H9 (cell line): Measurements from ENCODE around the gene AFF1. TPM values are rescaled to one million over a fixed set of nuclear protein-coding genes. Genes with fewer than 3 reads are reported as not detected.

ENCODE experiments used
- DNase-seq: peaks from one replicate; pipeline ENCODE4 v3.0.0-alpha.2; 2017
- H2AFZ ChIP-seq: one replicate; pipeline ENCODE4 v1.6.1; 2013; ENCODE audit warnings: mild to moderate bottlenecking, low read length, control low read depth, moderate library complexity
- H2AK5ac ChIP-seq: 2 replicates; pipeline ENCODE4 v1.6.1; 2013; ENCODE audit warnings: low read length, control low read depth, mixed read lengths; ENCODE audit not compliant: insufficient read length
- H2BK120ac ChIP-seq: one replicate; pipeline ENCODE4 v1.6.1; 2013; ENCODE audit warnings: low read depth, mild to moderate bottlenecking, low read length, control low read depth, inconsistent platforms; ENCODE audit not compliant: poor library complexity, severe bottlenecking
- H2BK12ac ChIP-seq: 2 replicates; pipeline ENCODE4 v1.6.1; 2013; ENCODE audit warnings: low read length, control low read depth, mixed read lengths, low read depth; ENCODE audit not compliant: insufficient read length
- H2BK15ac ChIP-seq: 2 replicates; pipeline ENCODE4 v1.6.1; 2013; ENCODE audit warnings: low read depth, low read length, control low read depth
- H2BK20ac ChIP-seq: one replicate; pipeline ENCODE4 v1.6.1; 2013; ENCODE audit warnings: low read depth, mild to moderate bottlenecking, low read length, control low read depth, inconsistent platforms; ENCODE audit not compliant: poor library complexity, severe bottlenecking
- H2BK5ac ChIP-seq: 2 replicates; pipeline ENCODE4 v1.6.1; 2013; ENCODE audit warnings: low read length, control low read depth, mixed read lengths; ENCODE audit not compliant: insufficient read length
- H3K14ac ChIP-seq: 2 replicates; pipeline ENCODE4 v1.6.1; 2013; ENCODE audit warnings: low read length, control low read depth; ENCODE audit not compliant: insufficient read depth
- H3K18ac ChIP-seq: 2 replicates; pipeline ENCODE4 v1.6.1; 2013; ENCODE audit warnings: low read depth, mild to moderate bottlenecking, mixed read lengths, low read length, control low read depth; ENCODE audit not compliant: insufficient read length
- H3K23ac ChIP-seq: 2 replicates; pipeline ENCODE4 v1.6.1; 2013; ENCODE audit warnings: low read length, control low read depth, mixed read lengths, low read depth; ENCODE audit not compliant: insufficient read length
- H3K23me2 ChIP-seq: 2 replicates; pipeline ENCODE4 v1.6.1; 2013; ENCODE audit warnings: low read depth, mild to moderate bottlenecking, mixed read lengths, low read length, control low read depth; ENCODE audit not compliant: insufficient read length, poor library complexity, severe bottlenecking
- H3K27ac ChIP-seq: 2 replicates; pipeline ENCODE4 v1.5.1; 2013; ENCODE audit warnings: low read length, control low read depth, mixed read lengths, low read depth; ENCODE audit not compliant: insufficient read length
- H3K27me3 ChIP-seq: 2 replicates; pipeline ENCODE4 v1.6.1; 2013; ENCODE audit warnings: low read length, control low read depth, inconsistent platforms; ENCODE audit not compliant: insufficient read depth
- H3K4ac ChIP-seq: 2 replicates; pipeline ENCODE4 v1.6.1; 2013; ENCODE audit warnings: low read depth, mild to moderate bottlenecking, control low read depth, inconsistent platforms, low read length, moderate library complexity
- H3K4me1 ChIP-seq: 2 replicates; pipeline ENCODE4 v1.6.1; 2013; ENCODE audit warnings: low read length, control low read depth, inconsistent platforms; ENCODE audit not compliant: insufficient read depth
- H3K4me2 ChIP-seq: 2 replicates; pipeline ENCODE4 v1.6.1; 2013; ENCODE audit warnings: low read length, control low read depth, mixed read lengths; ENCODE audit not compliant: insufficient read length, insufficient read depth
- H3K56ac ChIP-seq: 2 replicates; pipeline ENCODE4 v1.6.1; 2013; ENCODE audit warnings: low read depth, mild to moderate bottlenecking, mixed read lengths, low read length, control low read depth; ENCODE audit not compliant: insufficient read length
- H3K79me1 ChIP-seq: 2 replicates; pipeline ENCODE4 v1.6.1; 2013; ENCODE audit warnings: low read depth, mild to moderate bottlenecking, moderate library complexity, low read length, control low read depth, inconsistent platforms; ENCODE audit not compliant: insufficient read depth, poor library complexity, severe bottlenecking
- H3K79me2 ChIP-seq: 2 replicates; pipeline ENCODE4 v1.6.1; 2013; ENCODE audit warnings: low read length, control low read depth, inconsistent platforms; ENCODE audit not compliant: insufficient read depth
- H3K9ac ChIP-seq: 2 replicates; pipeline ENCODE4 v1.6.1; 2013; ENCODE audit warnings: low read length, control low read depth, mixed read lengths; ENCODE audit not compliant: insufficient read length; ENCODE audit errors: extremely low read depth
- H3K9me3 ChIP-seq: one replicate; pipeline ENCODE4 v1.6.1; 2013; ENCODE audit warnings: low read depth, low read length, inconsistent platforms; ENCODE audit not compliant: control insufficient read depth
- H3T11ph ChIP-seq: one replicate; pipeline ENCODE4 v1.6.1; 2013; ENCODE audit warnings: mild to moderate bottlenecking, low read length, control low read depth, inconsistent platforms
- H4K20me1 ChIP-seq: one replicate; pipeline ENCODE4 v1.6.1; 2013; ENCODE audit not compliant: control insufficient read depth, insufficient read length, insufficient read depth
- H4K5ac ChIP-seq: 2 replicates; pipeline ENCODE4 v1.6.1; 2013; ENCODE audit warnings: low read depth, mild to moderate bottlenecking, mixed read lengths, low read length, control low read depth; ENCODE audit not compliant: insufficient read length
- H4K8ac ChIP-seq: replicated peaks from 2 replicates; pipeline ENCODE4 v1.6.1; 2013; ENCODE audit warnings: low read length, control low read depth, mixed read lengths, low read depth; ENCODE audit not compliant: insufficient read length
- H4K91ac ChIP-seq: 2 replicates; pipeline ENCODE4 v1.6.1; 2013; ENCODE audit warnings: low read depth, mild to moderate bottlenecking, moderate library complexity, mixed read lengths, low read length, control low read depth; ENCODE audit not compliant: insufficient read length
- H3K27ac Mint-ChIP-seq, 3 experiments: 2 replicates in 2 of 3; 3 replicates in 1 of 3; pipeline ENCODE4 v1.8.0; 2020 to 2021; ENCODE audit warnings: mixed read lengths in 3 of 3, mild to moderate bottlenecking in 1 of 3, moderate library complexity in 1 of 3
- H3K27me3 Mint-ChIP-seq: 2 replicates; pipeline ENCODE4 v1.8.0; 2021; ENCODE audit warnings: low read depth, mild to moderate bottlenecking, moderate library complexity, mixed read lengths
- H3K36me3 Mint-ChIP-seq, 3 experiments: 2 replicates in 2 of 3; 3 replicates in 1 of 3; pipeline ENCODE4 v1.8.0; 2020 to 2021; ENCODE audit warnings: low read depth in 3 of 3, mixed read lengths in 3 of 3; ENCODE audit not compliant: insufficient read depth in 1 of 3
- H3K4me1 Mint-ChIP-seq, 2 experiments: 2 replicates each; pipeline ENCODE4 v1.8.0; 2020; ENCODE audit warnings: mixed read lengths in 2 of 2
- H3K4me3 Mint-ChIP-seq, 2 experiments: 2 replicates in 1 of 2; 3 replicates in 1 of 2; pipeline ENCODE4 v1.8.0; 2020 to 2021; ENCODE audit warnings: mild to moderate bottlenecking in 2 of 2, mixed read lengths in 2 of 2, moderate library complexity in 1 of 2
- H3K9me3 Mint-ChIP-seq, 2 experiments: 2 replicates in 1 of 2; 3 replicates in 1 of 2; pipeline ENCODE4 v1.8.0; 2020; ENCODE audit warnings: mild to moderate bottlenecking in 2 of 2, mixed read lengths in 2 of 2, moderate library complexity in 1 of 2
- WGBS: extraction: QIAGEN DNeasy Blood & Tissue Kit; methylation state at CpG from one replicate; pipeline ENCODE4 v1.1.7; 2013; ENCODE audit warnings: missing lambda C conversion rate, low lambda C conversion rate, mixed read lengths; ENCODE audit not compliant: insufficient read length; ENCODE audit errors: extremely low coverage; 5-methylcytosine and 5-hydroxymethylcytosine counted together
- total RNA-seq: library from RNA; stranded (reverse); gene quantifications from 2 replicates; pipeline ENCODE4 v1.2.1, GENCODE V29; 2021
- TF ChIP-seq, protein P1 (sequence below): fragments of 200-600 bp; sonication (generic); conservative IDR thresholded peaks from 3 replicates; pipeline ENCODE4 v1.8.0; 2021; ENCODE audit warnings: antibody characterized with exemption, mild to moderate bottlenecking

AFF1 gene
- total RNA-seq, 1 experiment from 2014 or later = 74.5 TPM

GRCh38 chr4:87100168-87100567 is 165.4 kb downstream of the AFF1 start:
- Histone ChIP-seq H3K27me3 (no peaks in the 10 kb centered on the region), H3K4ac (no peak overlapping the region), H4K8ac (no peak overlapping the region), H3K23ac (no peak overlapping the region), H2BK12ac (no peak overlapping the region), H3K4me1 (peaks cover 4% of the 10 kb centered on the region; the same call in 1 of the 2 replicates), H3K9ac (no peak overlapping the region), H3T11ph (no peak overlapping the region), H3K79me1 (no peaks in the 10 kb centered on the region), H3K14ac (no peak overlapping the region), H3K23me2 (no peaks in the 10 kb centered on the region), H4K91ac (no peak overlapping the region), H3K79me2 (no peaks in the 10 kb centered on the region), H4K5ac (no peak overlapping the region), H3K4me2 (no peak overlapping the region), H2BK20ac (no peak overlapping the region), H2BK120ac (no peak overlapping the region), H2BK5ac (no peak overlapping the region), H4K20me1 (peaks cover 2% of the 10 kb centered on the region), H3K9me3 (no peaks in the 10 kb centered on the region), H3K18ac (no peak overlapping the region), H3K56ac (no peak overlapping the region), H2BK15ac (no peak overlapping the region), H3K27ac (no peak overlapping the region), H2AK5ac (no peak overlapping the region), H2AFZ (no peak overlapping the region)
- TF ChIP-seq, protein P1, sequence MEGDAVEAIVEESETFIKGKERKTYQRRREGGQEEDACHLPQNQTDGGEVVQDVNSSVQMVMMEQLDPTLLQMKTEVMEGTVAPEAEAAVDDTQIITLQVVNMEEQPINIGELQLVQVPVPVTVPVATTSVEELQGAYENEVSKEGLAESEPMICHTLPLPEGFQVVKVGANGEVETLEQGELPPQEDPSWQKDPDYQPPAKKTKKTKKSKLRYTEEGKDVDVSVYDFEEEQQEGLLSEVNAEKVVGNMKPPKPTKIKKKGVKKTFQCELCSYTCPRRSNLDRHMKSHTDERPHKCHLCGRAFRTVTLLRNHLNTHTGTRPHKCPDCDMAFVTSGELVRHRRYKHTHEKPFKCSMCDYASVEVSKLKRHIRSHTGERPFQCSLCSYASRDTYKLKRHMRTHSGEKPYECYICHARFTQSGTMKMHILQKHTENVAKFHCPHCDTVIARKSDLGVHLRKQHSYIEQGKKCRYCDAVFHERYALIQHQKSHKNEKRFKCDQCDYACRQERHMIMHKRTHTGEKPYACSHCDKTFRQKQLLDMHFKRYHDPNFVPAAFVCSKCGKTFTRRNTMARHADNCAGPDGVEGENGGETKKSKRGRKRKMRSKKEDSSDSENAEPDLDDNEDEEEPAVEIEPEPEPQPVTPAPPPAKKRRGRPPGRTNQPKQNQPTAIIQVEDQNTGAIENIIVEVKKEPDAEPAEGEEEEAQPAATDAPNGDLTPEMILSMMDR = no peak
- Mint-ChIP-seq H3K27me3 (no peaks in the 10 kb centered on the region), H3K9me3 (no peaks in the 10 kb centered on the region), H3K4me3 (no peak overlapping the region), H3K27ac (peak overlapping the region in 1 of 3 experiments; percentile 91; a peak in 3 of 7 replicates), H3K36me3 (peaks cover 0 to 2% (median 0%) of the 10 kb centered on the region in 3 experiments; a peak in 2 of 7 replicates), H3K4me1 (peaks cover 34% of the 10 kb centered on the region in 2 experiments)
- no peak for DNase-seq
- no CpG with 5 or more reads among the region's 1 CpG for WGBS
